Cardiac ventricle fibroblast (primary cell): ENCODE measurements around the gene NAMPT. TPM values are rescaled to one million over a fixed set of nuclear protein-coding genes. Genes with fewer than 3 reads are reported as not detected.

Experiments
- total RNA-seq: library from RNA; depleted of rRNA; stranded (reverse); fragments of >200 nt; gene quantifications from 2 replicates; pipeline ENCODE4 v1.2.3, GENCODE V29; 2015

The NAMPT gene
- 571 and 626 TPM in 2 replicates for total RNA-seq

DNA sequence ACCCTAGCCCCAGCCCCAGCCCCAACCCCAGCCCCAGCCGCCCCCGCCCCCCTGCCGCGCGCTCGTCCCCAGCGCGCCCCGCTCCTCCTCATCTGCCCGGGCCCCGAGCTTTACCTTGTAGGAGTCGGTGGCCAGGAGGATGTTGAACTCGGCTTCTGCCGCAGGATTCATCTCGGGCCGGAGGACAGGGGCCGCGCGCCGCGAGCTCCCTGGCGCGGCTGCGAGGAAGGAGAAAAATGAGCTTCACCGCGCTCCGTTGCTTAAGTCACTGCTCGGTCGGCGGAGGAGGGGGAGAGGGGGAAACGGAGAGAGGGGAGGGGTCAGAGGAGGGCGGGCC is at the start of gene NAMPT:
NAMPT (minus strand) TSS at position 270 of the 337 bp plus-strand sequence; CDS start at position 171, 99 bp downstream.

Other genes with a start within 250 kb of the NAMPT start
- gene SYPL1, start 172.7 kb downstream of the NAMPT start, total RNA-seq = 61.5 TPM in 2 replicates